ENCODE measurements around the gene OR5L1.

OR5L1 gene

GRCh38 chr11:55811067-55811466 is at the start of gene OR5L1:
TSS of gene OR5L1 (plus strand) at chr11:55811367. CDS start at chr11:55811467, 100 bp downstream.
- Histone ChIP-seq H3K27me3 (replicated peaks; ENCODE audit: insufficient read depth, low read length) (no peaks in the 10 kb centered on the region), H3K4me2 (ENCODE audit: low read depth, low read length) (no peak within 1 kb of the TSS), H4K20me1 (ENCODE audit: insufficient read depth, low read length) (no peaks in the 10 kb centered on the region), H3K79me2 (ENCODE audit: low read length) (no peaks in the 10 kb centered on the region), H3K9me3 (replicated peaks; ENCODE audit: insufficient read depth, low read length) (no peaks in the 10 kb centered on the region), H3F3A (ENCODE audit: insufficient read depth, low read length) (no peaks in the 10 kb centered on the region), H3K36me3 (replicated peaks; ENCODE audit: insufficient read depth, low read length) (no peaks in the 10 kb centered on the region), H3K27ac (ENCODE audit: low read length) (no peak within 1 kb of the TSS), H3K9me2 (replicated peaks; ENCODE audit: insufficient read depth, low read length) (no peaks in the 10 kb centered on the region), H3K9ac (ENCODE audit: low read length) (no peak within 1 kb of the TSS), H2AFZ (ENCODE audit: low read length) (no peak within 1 kb of the TSS), H3K4me1 (ENCODE audit: low read length) (no peaks in the 10 kb centered on the region), H3K4me3 (ENCODE audit: low read length) (no peak within 1 kb of the TSS)
- DNase-seq, result no peak
- TF ChIP-seq CTCF (IDR thresholded peaks at IDR 0.05; ENCODE audit: low read length) (no peak), EZH2 (optimal IDR thresholded peaks at IDR 0.05; ENCODE audit: low read depth, low read length) (no peak), EZH2phosphoT487 (IDR thresholded peaks at IDR 0.05; ENCODE audit: low read length) (no peak)

- Histone ChIP-seq H4K20me1 (ENCODE audit: insufficient read depth, low read length) (no peaks in the 10 kb centered on the region), H3K27ac (ENCODE audit: low read length) (no peak within 1 kb of the TSS), H3K36me3 (replicated peaks; ENCODE audit: insufficient read depth, low read length) (no peaks in the 10 kb centered on the region), H3K4me3 (ENCODE audit: low read length) (no peak within 1 kb of the TSS), H3K4me1 (ENCODE audit: low read length) (peaks cover under 1% of the 10 kb centered on the region; the same call in 1 of the 2 replicates), H2AFZ (ENCODE audit: low read length) (no peak within 1 kb of the TSS), H3K4me2 (ENCODE audit: low read depth, low read length) (no peak within 1 kb of the TSS), H3K9me3 (replicated peaks; ENCODE audit: insufficient read depth, low read length) (no peaks in the 10 kb centered on the region), H3K79me2 (ENCODE audit: low read length) (no peaks in the 10 kb centered on the region), H3K27me3 (replicated peaks; ENCODE audit: insufficient read depth, low read length) (no peaks in the 10 kb centered on the region), H3K9ac (ENCODE audit: low read length) (no peak within 1 kb of the TSS), H3K9me2 (replicated peaks; ENCODE audit: insufficient read depth, low read length) (no peaks in the 10 kb centered on the region), H3F3A (ENCODE audit: insufficient read depth, low read length) (no peaks in the 10 kb centered on the region)
- no peak for TF ChIP-seq EZH2phosphoT487 (IDR thresholded peaks at IDR 0.05; ENCODE audit: low read length)
- TF ChIP-seq EZH2 (optimal IDR thresholded peaks at IDR 0.05; ENCODE audit: low read depth, low read length), result no peak
- no peak for TF ChIP-seq CTCF (IDR thresholded peaks at IDR 0.05; ENCODE audit: low read length)
- DNase-seq, result no peak
These were observed 38.0 kb upstream of the OR5L1 start, which contains the start of gene OR5D13 for GRCh38 chr11:55773138-55773537. TSS of gene OR5D13 (plus strand) at chr11:55773438. CDS start at chr11:55773438, 0 bp downstream.

- Histone ChIP-seq H3F3A (ENCODE audit: insufficient read depth, low read length) (no peaks in the 10 kb centered on the region), H3K4me1 (ENCODE audit: low read length) (no peaks in the 10 kb centered on the region), H3K4me3 (ENCODE audit: low read length) (no peak overlapping the region), H3K4me2 (ENCODE audit: low read depth, low read length) (no peak overlapping the region), H4K20me1 (ENCODE audit: insufficient read depth, low read length) (no peaks in the 10 kb centered on the region), H3K9me3 (replicated peaks; ENCODE audit: insufficient read depth, low read length) (no peaks in the 10 kb centered on the region), H3K27ac (ENCODE audit: low read length) (no peak overlapping the region), H3K9ac (ENCODE audit: low read length) (no peak overlapping the region), H3K36me3 (replicated peaks; ENCODE audit: insufficient read depth, low read length) (no peaks in the 10 kb centered on the region), H3K27me3 (replicated peaks; ENCODE audit: insufficient read depth, low read length) (no peaks in the 10 kb centered on the region), H2AFZ (ENCODE audit: low read length) (no peak overlapping the region), H3K9me2 (replicated peaks; ENCODE audit: insufficient read depth, low read length) (no peaks in the 10 kb centered on the region), H3K79me2 (ENCODE audit: low read length) (no peaks in the 10 kb centered on the region)
- TF ChIP-seq CTCF (IDR thresholded peaks at IDR 0.05; ENCODE audit: low read length) (no peak), EZH2 (optimal IDR thresholded peaks at IDR 0.05; ENCODE audit: low read depth, low read length) (no peak), EZH2phosphoT487 (IDR thresholded peaks at IDR 0.05; ENCODE audit: low read length) (no peak)
- no peak for DNase-seq
These were observed 19.6 kb upstream of the OR5L1 start for GRCh38 chr11:55791606-55792005.
